HUES6 (cell line): ENCODE data around the gene ENTHD1.

Experiments used
- H3K27ac ChIP-seq: 2 replicates; pipeline ENCODE4 v1.7.0; 2013; ENCODE audit warnings: low read depth, mild to moderate bottlenecking, low read length, inconsistent platforms
- H3K27me3 ChIP-seq: 2 replicates; pipeline ENCODE4 v1.6.1; 2013; ENCODE audit warnings: low read length; ENCODE audit not compliant: control insufficient read depth, insufficient read depth
- H3K36me3 ChIP-seq: 2 replicates; pipeline ENCODE4 v1.6.1; 2013; ENCODE audit warnings: low read length; ENCODE audit not compliant: control insufficient read depth, insufficient read depth
- H3K4me1 ChIP-seq: 2 replicates; pipeline ENCODE4 v1.6.1; 2013; ENCODE audit warnings: low read length; ENCODE audit not compliant: control insufficient read depth, insufficient read depth
- H3K4me3 ChIP-seq: 2 replicates; pipeline ENCODE4 v1.5.1; 2013; ENCODE audit warnings: low read depth, low read length
- H3K9ac ChIP-seq: one replicate; pipeline ENCODE4 v1.6.1; 2013; ENCODE audit warnings: mild to moderate bottlenecking, low read length
- H3K9me3 ChIP-seq: 2 replicates; pipeline ENCODE4 v1.6.1; 2013; ENCODE audit warnings: low read depth, low read length; ENCODE audit not compliant: control insufficient read depth, insufficient read depth

ENTHD1 gene

GRCh38 chr22:39839204-39839603, 54.4 kb downstream of the ENTHD1 start:
- no peaks in the 10 kb centered on the region for H3K36me3 ChIP-seq
- H3K27me3 ChIP-seq: no peaks in the 10 kb centered on the region
- no peak overlapping the region for H3K27ac ChIP-seq
- H3K9ac ChIP-seq: no peak overlapping the region
- no peaks in the 10 kb centered on the region for H3K4me1 ChIP-seq
- no peak overlapping the region for H3K4me3 ChIP-seq
- H3K9me3 ChIP-seq: no peaks in the 10 kb centered on the region

- Histone ChIP-seq H3K36me3 (no peaks in the 10 kb centered on the region), H3K9me3 (no peaks in the 10 kb centered on the region), H3K9ac (no peak overlapping the region), H3K4me1 (no peaks in the 10 kb centered on the region), H3K27ac (no peak overlapping the region), H3K4me3 (no peak overlapping the region), H3K27me3 (no peaks in the 10 kb centered on the region)
Measured at GRCh38 chr22:39833610-39834009, 60.0 kb downstream of the ENTHD1 start.

GRCh38 chr22:39833093-39833492, 60.5 kb downstream of the ENTHD1 start:
- no peaks in the 10 kb centered on the region for H3K36me3 ChIP-seq
- H3K9me3 ChIP-seq: no peaks in the 10 kb centered on the region
- no peak overlapping the region for H3K4me3 ChIP-seq
- no peaks in the 10 kb centered on the region for H3K27me3 ChIP-seq
- H3K4me1 ChIP-seq: no peaks in the 10 kb centered on the region
- no peak overlapping the region for H3K27ac ChIP-seq
- H3K9ac ChIP-seq: no peak overlapping the region

GRCh38 chr22:39832627-39833074, 60.9 kb downstream of the ENTHD1 start:
- H3K4me1 ChIP-seq: no peaks in the 10 kb centered on the region
- H3K9ac ChIP-seq: no peak overlapping the region

GRCh38 chr22:39825661-39826102, 67.9 kb downstream of the ENTHD1 start:
- Histone ChIP-seq H3K9ac (no peak overlapping the region), H3K4me3 (no peak overlapping the region), H3K9me3 (no peaks in the 10 kb centered on the region), H3K27me3 (no peaks in the 10 kb centered on the region), H3K36me3 (no peaks in the 10 kb centered on the region), H3K4me1 (no peaks in the 10 kb centered on the region), H3K27ac (no peak overlapping the region)

More at GRCh38 chr22:39832627-39833074, 60.9 kb downstream of the ENTHD1 start:
- H3K27ac ChIP-seq: no peak overlapping the region
- H3K36me3 ChIP-seq: no peaks in the 10 kb centered on the region
- H3K4me3 ChIP-seq: no peak overlapping the region
- H3K9me3 ChIP-seq: no peaks in the 10 kb centered on the region
- no peaks in the 10 kb centered on the region for H3K27me3 ChIP-seq

- H3K36me3 ChIP-seq: no peaks in the 10 kb centered on the region
- no peaks in the 10 kb centered on the region for H3K9me3 ChIP-seq
- no peaks in the 10 kb centered on the region for H3K27me3 ChIP-seq
- no peak overlapping the region for H3K4me3 ChIP-seq
- no peak overlapping the region for H3K27ac ChIP-seq
- H3K4me1 ChIP-seq: peaks cover 2% of the 10 kb centered on the region; the same call in 1 of the 2 replicates
- H3K9ac ChIP-seq: no peak overlapping the region
Measured at GRCh38 chr22:39821008-39821407, 72.6 kb downstream of the ENTHD1 start.

- Histone ChIP-seq H3K9me3 (no peaks in the 10 kb centered on the region), H3K4me1 (peaks cover 2% of the 10 kb centered on the region; the same call in 1 of the 2 replicates), H3K36me3 (no peaks in the 10 kb centered on the region), H3K27me3 (no peaks in the 10 kb centered on the region), H3K4me3 (no peak overlapping the region), H3K27ac (no peak overlapping the region), H3K9ac (no peak overlapping the region)
Measured at GRCh38 chr22:39820256-39820655, 73.3 kb downstream of the ENTHD1 start.

GRCh38 chr22:39819429-39819828, 74.1 kb downstream of the ENTHD1 start:
- H3K4me3 ChIP-seq: no peak overlapping the region
- H3K9me3 ChIP-seq: no peaks in the 10 kb centered on the region
- H3K27me3 ChIP-seq: no peaks in the 10 kb centered on the region
- H3K36me3 ChIP-seq: no peaks in the 10 kb centered on the region
- no peak overlapping the region for H3K9ac ChIP-seq
- H3K27ac ChIP-seq: no peak overlapping the region
- peaks cover 2% of the 10 kb centered on the region; the same call in 1 of the 2 replicates for H3K4me1 ChIP-seq

- Histone ChIP-seq H3K27ac (no peak overlapping the region), H3K36me3 (no peaks in the 10 kb centered on the region), H3K9ac (no peak overlapping the region), H3K4me1 (peaks cover 2% of the 10 kb centered on the region; the same call in 1 of the 2 replicates), H3K27me3 (no peaks in the 10 kb centered on the region), H3K9me3 (no peaks in the 10 kb centered on the region), H3K4me3 (no peak overlapping the region)
Measured at GRCh38 chr22:39818094-39818493, 75.5 kb downstream of the ENTHD1 start.

GRCh38 chr22:39815932-39816331, 77.6 kb downstream of the ENTHD1 start:
- Histone ChIP-seq H3K27ac (no peak overlapping the region), H3K36me3 (no peaks in the 10 kb centered on the region), H3K9me3 (no peaks in the 10 kb centered on the region), H3K4me1 (peaks cover 2% of the 10 kb centered on the region; the same call in 1 of the 2 replicates), H3K27me3 (no peaks in the 10 kb centered on the region; the same call in 1 of the 2 replicates), H3K4me3 (no peak overlapping the region), H3K9ac (no peak overlapping the region)

- H3K4me1 ChIP-seq: peaks cover 2% of the 10 kb centered on the region; the same call in 1 of the 2 replicates
- no peak overlapping the region for H3K27ac ChIP-seq
- H3K27me3 ChIP-seq: no peaks in the 10 kb centered on the region; the same call in 1 of the 2 replicates
- no peak overlapping the region for H3K4me3 ChIP-seq
- no peaks in the 10 kb centered on the region for H3K9me3 ChIP-seq
- no peaks in the 10 kb centered on the region for H3K36me3 ChIP-seq
- H3K9ac ChIP-seq: no peak overlapping the region
Measured at GRCh38 chr22:39814899-39815298, 78.7 kb downstream of the ENTHD1 start.
